Mucosa of stomach (tissue), 1 donor: ENCODE measurements around the gene GABARAPL2.
"Not testable (repeated sequence)": the region's sequence is repeated elsewhere in the genome, so short reads cannot be mapped to it uniquely, and the experiment has no call there.

Source experiments
- H3K27me3 ChIP-seq: one replicate; pipeline ENCODE4 v1.7.0; 2013; ENCODE audit warnings: mild to moderate bottlenecking, low read length; ENCODE audit not compliant: control insufficient read depth, insufficient read depth
- H3K36me3 ChIP-seq: one replicate; pipeline ENCODE4 v1.7.0; 2013; ENCODE audit warnings: low read length; ENCODE audit not compliant: control insufficient read depth, insufficient read depth
- H3K4me1 ChIP-seq: one replicate; pipeline ENCODE4 v1.7.0; 2013; ENCODE audit warnings: mild to moderate bottlenecking, low read length; ENCODE audit not compliant: control insufficient read depth, insufficient read depth
- H3K4me3 ChIP-seq: one replicate; pipeline ENCODE4 v1.7.0; 2013; ENCODE audit warnings: low read length
- H3K9ac ChIP-seq: one replicate; pipeline ENCODE4 v1.7.0; 2013; ENCODE audit warnings: mild to moderate bottlenecking, low read length, moderate library complexity
- H3K9me3 ChIP-seq: one replicate; pipeline ENCODE4 v1.7.0; 2013; ENCODE audit warnings: mild to moderate bottlenecking, low read length, moderate library complexity; ENCODE audit not compliant: control insufficient read depth
- donor health status: Pancreatic carcinoma.

The GABARAPL2 gene

GRCh38 chr16:75537776-75538175, 28.4 kb upstream of the GABARAPL2 start:
- no peak overlapping the region for H3K4me3 ChIP-seq
- no peak overlapping the region for H3K9ac ChIP-seq
- no peaks in the 10 kb centered on the region for H3K27me3 ChIP-seq
- no peaks in the 10 kb centered on the region for H3K9me3 ChIP-seq
- H3K36me3 ChIP-seq, result no peaks in the 10 kb centered on the region
- H3K4me1 ChIP-seq, result no peaks in the 10 kb centered on the region

GRCh38 chr16:75538882-75539565, 27.2 kb upstream of the GABARAPL2 start:
- not testable (repeated sequence) for H3K27me3 ChIP-seq, H3K4me3 ChIP-seq, H3K9me3 ChIP-seq, H3K4me1 ChIP-seq, H3K36me3 ChIP-seq, H3K9ac ChIP-seq

GRCh38 chr16:75541236-75541635, 24.9 kb upstream of the GABARAPL2 start:
- H3K9me3 ChIP-seq, result no peaks in the 10 kb centered on the region
- no peaks in the 10 kb centered on the region for H3K36me3 ChIP-seq
- no peak overlapping the region for H3K4me3 ChIP-seq
- no peaks in the 10 kb centered on the region for H3K27me3 ChIP-seq
- H3K9ac ChIP-seq, result no peak overlapping the region
- no peaks in the 10 kb centered on the region for H3K4me1 ChIP-seq

- not testable (repeated sequence) for H3K9ac ChIP-seq, H3K9me3 ChIP-seq, H3K36me3 ChIP-seq
Measured at GRCh38 chr16:75542462-75542861, 23.7 kb upstream of the GABARAPL2 start.

GRCh38 chr16:75545879-75546278, 20.3 kb upstream of the GABARAPL2 start:
- H3K9me3 ChIP-seq, H3K4me1 ChIP-seq, H3K36me3 ChIP-seq, H3K4me3 ChIP-seq, H3K27me3 ChIP-seq, H3K9ac ChIP-seq: not testable (repeated sequence)

More at GRCh38 chr16:75542462-75542861, 23.7 kb upstream of the GABARAPL2 start:
- not testable (repeated sequence) for H3K27me3 ChIP-seq, H3K4me3 ChIP-seq, H3K4me1 ChIP-seq

GRCh38 chr16:75546293-75546692, 19.9 kb upstream of the GABARAPL2 start:
- Histone ChIP-seq H3K4me3 (no peak overlapping the region), H3K9me3 (no peaks in the 10 kb centered on the region), H3K36me3 (no peaks in the 10 kb centered on the region), H3K27me3 (no peaks in the 10 kb centered on the region), H3K4me1 (no peaks in the 10 kb centered on the region), H3K9ac (no peak overlapping the region)

GRCh38 chr16:75548456-75548855, 17.7 kb upstream of the GABARAPL2 start:
- not testable (repeated sequence) for H3K9me3 ChIP-seq, H3K4me1 ChIP-seq, H3K36me3 ChIP-seq, H3K27me3 ChIP-seq, H3K9ac ChIP-seq, H3K4me3 ChIP-seq

- no peak overlapping the region for H3K4me3 ChIP-seq
- no peaks in the 10 kb centered on the region for H3K9me3 ChIP-seq
- H3K4me1 ChIP-seq, result peaks cover under 1% of the 10 kb centered on the region
- H3K36me3 ChIP-seq, result no peaks in the 10 kb centered on the region
- no peaks in the 10 kb centered on the region for H3K27me3 ChIP-seq
- H3K9ac ChIP-seq, result no peak overlapping the region
Measured at GRCh38 chr16:75550211-75550662, 15.9 kb upstream of the GABARAPL2 start.

- peaks cover 10% of the 10 kb centered on the region for H3K4me1 ChIP-seq
- no peak overlapping the region for H3K4me3 ChIP-seq
- H3K27me3 ChIP-seq, result no peaks in the 10 kb centered on the region
- no peaks in the 10 kb centered on the region for H3K36me3 ChIP-seq
- H3K9ac ChIP-seq, result no peak overlapping the region
- no peaks in the 10 kb centered on the region for H3K9me3 ChIP-seq
Measured at GRCh38 chr16:75552951-75553350, 13.2 kb upstream of the GABARAPL2 start.

- Histone ChIP-seq H3K4me1 (peaks cover 10% of the 10 kb centered on the region), H3K9me3 (no peaks in the 10 kb centered on the region), H3K36me3 (no peaks in the 10 kb centered on the region), H3K4me3 (peak overlapping the region; percentile 89), H3K9ac (peak overlapping the region; percentile 65), H3K27me3 (peaks cover 4% of the 10 kb centered on the region)
Measured at GRCh38 chr16:75555213-75555706, 10.9 kb upstream of the GABARAPL2 start.

GRCh38 chr16:75555707-75556430, 10.3 kb upstream of the GABARAPL2 start, which contains the start of gene TMEM231:
Gene TMEM231 (minus strand): TSS chr16:75556252. CDS start chr16:75556209, 43 bp downstream.
- no peaks in the 10 kb centered on the region for H3K9me3 ChIP-seq
- peak within 1 kb of the TSS; percentile 65 for H3K9ac ChIP-seq
- H3K27me3 ChIP-seq, result peaks cover 8% of the 10 kb centered on the region
- H3K4me1 ChIP-seq, result peaks cover 10% of the 10 kb centered on the region
- peak within 1 kb of the TSS; percentile 89 for H3K4me3 ChIP-seq
- H3K36me3 ChIP-seq, result no peaks in the 10 kb centered on the region

GRCh38 chr16:75556431-75556950, 9.7 kb upstream of the GABARAPL2 start:
- Histone ChIP-seq H3K9me3 (no peaks in the 10 kb centered on the region), H3K27me3 (peaks cover 8% of the 10 kb centered on the region), H3K4me3 (peak overlapping the region; percentile 89), H3K4me1 (peaks cover 10% of the 10 kb centered on the region), H3K36me3 (no peaks in the 10 kb centered on the region), H3K9ac (no peak overlapping the region)
